Liver (tissue), 3 donors: ENCODE data around the gene OXGR1.

Experiments used
- CTCF ChIP-seq: fragments of 150-350 bp; IDR thresholded peaks from 2 replicates; pipeline ENCODE4 v1.5.1; 2017; ENCODE audit warnings: improper control_type of control experiment, low read depth, low read length; ENCODE audit not compliant: missing input control
- FOXA1 ChIP-seq: IDR thresholded peaks from 2 replicates; pipeline ENCODE4 v1.6.1; 2016; ENCODE audit warnings: antibody characterized with exemption
- RAD21 ChIP-seq, 2 donors: IDR thresholded peaks; 2 replicates each; pipeline ENCODE4 v1.6.1; 2016; ENCODE audit warnings: antibody characterized with exemption in 2 of 2, mild to moderate bottlenecking in 2 of 2
- YY1 ChIP-seq: IDR thresholded peaks from 2 replicates; pipeline ENCODE4 v1.6.1; 2016; ENCODE audit warnings: antibody characterized with exemption, mild to moderate bottlenecking
- ZBTB33 ChIP-seq: IDR thresholded peaks from 2 replicates; pipeline ENCODE4 v1.6.1; 2016; ENCODE audit warnings: antibody characterized with exemption
- donor health status: healthy.
- donor health status: healthy.

GRCh38 chr13:97011446-97012131 is 17.3 kb upstream of the OXGR1 start:
- no peak for TF ChIP-seq CTCF
- no peak for TF ChIP-seq ZBTB33
- no peak for TF ChIP-seq FOXA1
- no peak for TF ChIP-seq RAD21 (IDR thresholded peaks at IDR 0.05)
- TF ChIP-seq YY1: no peak
